Choroid plexus epithelial cell (primary cell): ENCODE measurements around the gene GALNT12.

Experiments used
- DNase-seq: peaks from one replicate; pipeline ENCODE4 v3.0.0-alpha.2; 2010; ENCODE audit warnings: low read depth
- H3K4me3 ChIP-seq: 2 replicates; pipeline ENCODE4 v1.5.1; 2011; ENCODE audit warnings: low read depth, mild to moderate bottlenecking, control low read depth, low read length, moderate library complexity
- CTCF ChIP-seq: conservative IDR thresholded peaks from 2 replicates; pipeline ENCODE4 v1.5.1; 2011; ENCODE audit warnings: low read depth, mild to moderate bottlenecking, control low read depth, inconsistent platforms, low read length, moderate library complexity

GALNT12 gene

GRCh38 chr9:98781588-98782383, 25.7 kb upstream of the GALNT12 start:
- H3K4me3 ChIP-seq = no peak overlapping the region
- no peak for DNase-seq
- TF ChIP-seq CTCF = no peak

GRCh38 chr9:98783518-98784226, 23.8 kb upstream of the GALNT12 start:
- H3K4me3 ChIP-seq = no peak overlapping the region
- DNase-seq = no peak
- TF ChIP-seq CTCF = no peak

GRCh38 chr9:98784831-98785806, 22.4 kb upstream of the GALNT12 start:
- no peak overlapping the region for H3K4me3 ChIP-seq
- no peak for DNase-seq
- no peak for TF ChIP-seq CTCF

GRCh38 chr9:98786750-98787510, 20.5 kb upstream of the GALNT12 start:
- no peak for DNase-seq
- TF ChIP-seq CTCF = no peak
- no peak overlapping the region for H3K4me3 ChIP-seq

- no peak for DNase-seq
- no peak overlapping the region for H3K4me3 ChIP-seq
- TF ChIP-seq CTCF = no peak
Measured at GRCh38 chr9:98787766-98788335, 19.6 kb upstream of the GALNT12 start.
